K562 (cell line): ENCODE data around the gene PTBP3. TPM values are rescaled to one million over a fixed set of nuclear protein-coding genes. Genes with fewer than 3 reads are reported as not detected.

Experiments
- ARHGAP35 ChIP-seq: fragments of 450-650 bp; IDR thresholded peaks from 2 replicates; pipeline ENCODE4 v1.6.1; 2018; ENCODE audit not compliant: partially characterized antibody
- GATAD2A ChIP-seq: fragments of 450-650 bp; IDR thresholded peaks from 2 replicates; pipeline ENCODE4 v1.6.1; 2017
- MAFG ChIP-seq: fragments of 450-650 bp; conservative IDR thresholded peaks from 2 replicates; pipeline ENCODE4 v1.6.1; 2016; ENCODE audit warnings: missing genetic modification characterization, missing compliant biosample characterization
- NONO ChIP-seq, 2 experiments: fragments of 200-400 bp in 1 of 2; fragments of 450-650 bp in 1 of 2; formaldehyde crosslinking in 1 of 2; IDR thresholded peaks; 2 replicates each; pipeline ENCODE4 v1.6.1; 2017; ENCODE audit warnings: low read depth in 2 of 2, mild to moderate bottlenecking in 2 of 2, moderate library complexity in 2 of 2, low read length in 1 of 2
- PRMT5 ChIP-seq: sonication (generic); formaldehyde crosslinking; IDR thresholded peaks from 2 replicates; pipeline ENCODE4 v1.5.0; 2020; ENCODE audit warnings: missing genetic modification reagents
- ZC3H11A ChIP-seq: IDR thresholded peaks from 2 replicates; pipeline ENCODE4 v1.6.1; 2012; ENCODE audit warnings: low read depth, low read length, improper control_type of control experiment
- ZNF124 ChIP-seq: sonication (generic); formaldehyde crosslinking; IDR thresholded peaks from 2 replicates; pipeline ENCODE4 v1.8.1; 2022; ENCODE audit warnings: missing genetic modification reagents
- ZNF778 ChIP-seq: fragments of 450-650 bp; formaldehyde crosslinking; IDR thresholded peaks from 2 replicates; pipeline ENCODE4 v1.4.0; 2020; ENCODE audit warnings: mild to moderate bottlenecking, moderate library complexity
- ZNF79 ChIP-seq: fragments of 250-450 bp; sonication (Bioruptor Pico); IDR thresholded peaks from 2 replicates; pipeline ENCODE4 v1.4.0; 2020; ENCODE audit warnings: low read depth, mild to moderate bottlenecking, moderate library complexity
- polyA plus RNA-seq, 8 experiments: library from polyadenylated mRNA; depleted of rRNA in 4 of 8; stranded (reverse) in 5 of 8; unstranded in 3 of 8; fragments of >200 nt; fragmentation: Nextera tagmentation in 2 of 8; fragmentation: Illumina TruSeq in 1 of 8; extraction: Ambion mirVana in 2 of 8; extraction: Trizol in 1 of 8; gene quantifications; 2 replicates each; pipeline versions ENCODE4 v1.2.1 to v1.2.3, GENCODE V29; 2011 to 2014; ENCODE audit warnings: inconsistent platforms in 1 of 8, missing spikeins in 1 of 8
- total RNA-seq, 7 experiments: library from RNA; depleted of rRNA in 6 of 7; stranded (reverse); fragments of >200 nt in 6 of 7; fragmentation: Illumina TruSeq in 2 of 7; extraction: Trizol in 2 of 7; gene quantifications; 2 replicates each; pipeline versions ENCODE4 v1.2.1 to v1.2.3, GENCODE V29; 2011 to 2021; ENCODE audit warnings: low replicate concordance in 1 of 7
- TF ChIP-seq, protein P1 (sequence below), 2 experiments: IDR thresholded peaks; 2 replicates each; pipeline ENCODE4 v1.6.1; 2011; ENCODE audit warnings: borderline replicate concordance in 1 of 2, control low read depth in 1 of 2, low read depth in 1 of 2, low read length in 1 of 2, mild to moderate bottlenecking in 1 of 2, mixed read lengths in 1 of 2, moderate library complexity in 1 of 2; ENCODE audit not compliant: insufficient read depth in 1 of 2, insufficient read length in 1 of 2, poor library complexity in 1 of 2, severe bottlenecking in 1 of 2; ENCODE audit errors: extremely low read depth in 1 of 2
- TF ChIP-seq, protein P2 (sequence below): IDR thresholded peaks from 2 replicates; pipeline ENCODE4 v1.6.1; 2016; ENCODE audit warnings: missing genetic modification characterization, missing compliant biosample characterization
- TF ChIP-seq, protein P3 (sequence below): IDR thresholded peaks from 2 replicates; pipeline ENCODE4 v1.6.1; 2014; ENCODE audit warnings: antibody characterized with exemption

Gene PTBP3
- total and polyA plus RNA-seq, 9 of the 15 experiments (the other 6 are each of a cell fraction or from before 2014, with no cell fraction given), result 22.4 to 132 (median 68.0) TPM

DNA sequence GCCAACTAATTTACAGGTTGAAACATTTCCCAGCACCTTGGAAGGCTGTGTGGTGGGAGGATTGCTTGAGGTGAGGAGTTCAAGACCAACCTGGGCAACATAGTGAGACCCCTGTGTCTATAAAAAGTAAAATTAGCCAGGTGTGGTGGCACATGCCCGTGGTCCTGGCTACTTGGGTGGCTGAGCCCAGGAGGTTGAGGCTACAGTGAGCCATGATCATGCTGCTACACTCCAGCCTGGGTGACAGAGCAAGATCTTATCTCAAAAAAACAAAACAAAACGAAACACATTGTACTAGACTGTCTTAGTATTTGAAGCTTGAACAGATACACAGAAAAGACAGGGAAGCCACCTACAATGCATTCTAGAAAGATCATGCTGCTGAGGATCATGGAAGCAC, 43.7 kb upstream of the PTBP3 start (continued):
- TF ChIP-seq PRMT5 (CRISPR knock-in tag) (no peak), ZC3H11A (no peak), GATAD2A (peak; percentile 66; the same call in 1 of the 2 replicates), ARHGAP35 (no peak), ZNF124 (CRISPR knock-in tag) (no peak), NONO (IDR thresholded peaks at IDR 0.05; ENCODE audit: low read depth in 2 of 2, low read length in 1 of 2) (no peak), MAFG (tag) (peak; percentile 83), ZNF778 (CRISPR knock-in tag) (no peak), ZNF79 (CRISPR knock-in tag) (no peak)
- TF ChIP-seq, protein P1, sequence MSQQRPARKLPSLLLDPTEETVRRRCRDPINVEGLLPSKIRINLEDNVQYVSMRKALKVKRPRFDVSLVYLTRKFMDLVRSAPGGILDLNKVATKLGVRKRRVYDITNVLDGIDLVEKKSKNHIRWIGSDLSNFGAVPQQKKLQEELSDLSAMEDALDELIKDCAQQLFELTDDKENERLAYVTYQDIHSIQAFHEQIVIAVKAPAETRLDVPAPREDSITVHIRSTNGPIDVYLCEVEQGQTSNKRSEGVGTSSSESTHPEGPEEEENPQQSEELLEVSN (IDR thresholded peaks at IDR 0.05; ENCODE audit: borderline replicate concordance in 1 of 2, extremely low read depth in 1 of 2, insufficient read depth in 1 of 2, insufficient read length in 1 of 2, low read depth in 1 of 2, low read length in 1 of 2, poor library complexity in 1 of 2, severe bottlenecking in 1 of 2), result no peak
- TF ChIP-seq, protein P2, sequence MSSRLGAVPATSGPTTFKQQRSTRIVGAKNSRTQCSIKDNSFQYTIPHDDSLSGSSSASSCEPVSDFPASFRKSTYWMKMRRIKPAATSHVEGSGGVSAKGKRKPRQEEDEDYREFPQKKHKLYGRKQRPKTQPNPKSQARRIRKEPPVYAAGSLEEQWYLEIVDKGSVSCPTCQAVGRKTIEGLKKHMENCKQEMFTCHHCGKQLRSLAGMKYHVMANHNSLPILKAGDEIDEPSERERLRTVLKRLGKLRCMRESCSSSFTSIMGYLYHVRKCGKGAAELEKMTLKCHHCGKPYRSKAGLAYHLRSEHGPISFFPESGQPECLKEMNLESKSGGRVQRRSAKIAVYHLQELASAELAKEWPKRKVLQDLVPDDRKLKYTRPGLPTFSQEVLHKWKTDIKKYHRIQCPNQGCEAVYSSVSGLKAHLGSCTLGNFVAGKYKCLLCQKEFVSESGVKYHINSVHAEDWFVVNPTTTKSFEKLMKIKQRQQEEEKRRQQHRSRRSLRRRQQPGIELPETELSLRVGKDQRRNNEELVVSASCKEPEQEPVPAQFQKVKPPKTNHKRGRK (tag), result no peak
- TF ChIP-seq, protein P3, sequence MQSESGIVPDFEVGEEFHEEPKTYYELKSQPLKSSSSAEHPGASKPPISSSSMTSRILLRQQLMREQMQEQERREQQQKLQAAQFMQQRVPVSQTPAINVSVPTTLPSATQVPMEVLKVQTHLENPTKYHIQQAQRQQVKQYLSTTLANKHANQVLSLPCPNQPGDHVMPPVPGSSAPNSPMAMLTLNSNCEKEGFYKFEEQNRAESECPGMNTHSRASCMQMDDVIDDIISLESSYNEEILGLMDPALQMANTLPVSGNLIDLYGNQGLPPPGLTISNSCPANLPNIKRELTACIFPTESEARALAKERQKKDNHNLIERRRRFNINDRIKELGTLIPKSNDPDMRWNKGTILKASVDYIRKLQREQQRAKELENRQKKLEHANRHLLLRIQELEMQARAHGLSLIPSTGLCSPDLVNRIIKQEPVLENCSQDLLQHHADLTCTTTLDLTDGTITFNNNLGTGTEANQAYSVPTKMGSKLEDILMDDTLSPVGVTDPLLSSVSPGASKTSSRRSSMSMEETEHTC, result no peak
